Activated CD4-positive, alpha-beta T cell treated with anti-CD3 and anti-CD28 coated beads, Interleukin-2, Interleukin-6, amounts not matched to agents 100 ng/mL and 50 ng/mL, durations not matched to agents 16 hours and 8 hours (primary cell): ENCODE results near the gene ZFAND5.
A peak's percentile ranks its signal among the peaks of the same experiment; 100 is the strongest.

ENCODE experiments used
- DNase-seq: peaks from one replicate; pipeline ENCODE4 v3.0.0-alpha.2; 2020

ZFAND5 gene

DNA sequence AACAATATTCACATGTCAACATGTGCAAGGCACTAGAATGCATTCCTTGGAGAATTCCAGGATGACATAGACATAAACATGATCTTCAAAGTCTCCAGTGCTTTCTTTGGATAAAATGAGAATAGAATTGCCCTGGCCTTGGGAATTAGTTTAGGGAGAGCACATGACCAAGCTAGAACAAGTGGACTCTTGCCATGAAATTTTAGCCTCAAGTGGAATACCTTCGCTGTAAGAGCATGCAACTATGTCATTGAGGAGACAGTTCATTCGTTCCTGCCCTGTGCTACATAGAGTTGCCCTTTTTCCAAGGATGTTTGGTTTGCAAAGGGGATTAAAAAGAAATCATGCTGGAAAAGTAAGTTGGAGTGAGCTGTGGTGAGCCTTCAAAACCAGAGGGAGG, 42.7 kb downstream of the ZFAND5 start:
- DNase-seq: no peak

DNA sequence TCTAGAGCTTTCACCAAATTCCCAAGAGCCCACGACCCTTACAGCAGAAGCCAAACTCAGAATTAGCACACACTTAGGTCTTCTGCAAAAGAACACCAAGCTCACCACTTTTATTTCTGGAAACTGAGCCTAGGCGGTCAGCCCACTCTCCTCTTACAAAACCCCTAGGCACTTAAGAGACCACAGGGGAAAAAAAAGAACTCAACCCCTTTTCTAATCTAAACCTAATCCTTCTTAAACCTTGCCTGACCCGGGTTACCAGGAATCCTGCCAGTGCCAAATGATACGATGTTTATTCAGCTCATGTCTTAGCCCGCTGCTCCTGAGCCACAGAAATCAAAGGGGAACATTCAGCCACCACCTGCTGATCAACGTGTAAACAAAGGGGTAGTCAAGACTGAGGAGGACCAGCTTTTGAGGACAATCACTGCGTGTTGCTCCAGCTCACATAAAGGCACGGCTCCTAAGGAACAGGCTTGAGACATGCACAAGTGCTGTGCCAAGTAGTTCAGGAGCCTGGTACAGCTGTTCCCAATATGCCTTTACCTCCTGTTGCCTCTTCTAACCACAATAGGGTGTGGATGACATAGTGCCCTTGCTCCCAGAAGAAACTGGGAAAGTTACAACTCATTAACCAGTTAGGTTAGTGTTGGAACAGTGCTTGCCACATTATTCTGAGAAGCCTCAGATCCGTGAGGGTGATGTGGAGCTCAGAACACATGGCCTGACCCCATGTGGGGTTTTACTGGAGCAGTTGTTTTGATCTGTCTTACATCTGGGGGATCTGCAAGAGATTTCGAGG, 49.3 kb downstream of the ZFAND5 start:
- DNase-seq: no peak

DNA sequence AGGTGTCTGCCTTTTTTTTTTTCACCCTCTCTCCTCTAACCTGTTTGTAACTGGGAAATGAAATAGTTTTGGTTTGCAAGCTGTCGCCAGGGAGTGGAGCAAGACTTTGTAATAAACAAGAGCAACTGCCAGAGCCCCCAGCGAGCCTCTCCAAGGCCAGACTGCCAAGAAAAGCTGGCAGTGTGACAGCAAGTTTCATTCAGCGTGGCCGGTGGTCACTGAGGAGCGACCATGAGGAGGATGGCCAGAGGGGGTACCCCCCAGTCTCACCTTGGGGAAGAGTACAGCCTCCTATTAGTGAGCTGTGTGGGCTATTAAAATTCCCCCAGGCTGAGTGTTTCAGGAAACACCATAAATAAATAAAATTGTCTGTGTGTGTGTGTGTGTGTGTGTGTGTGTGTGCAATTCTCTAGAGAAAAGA, 49.9 kb downstream of the ZFAND5 start:
- DNase-seq: no peak

DNA sequence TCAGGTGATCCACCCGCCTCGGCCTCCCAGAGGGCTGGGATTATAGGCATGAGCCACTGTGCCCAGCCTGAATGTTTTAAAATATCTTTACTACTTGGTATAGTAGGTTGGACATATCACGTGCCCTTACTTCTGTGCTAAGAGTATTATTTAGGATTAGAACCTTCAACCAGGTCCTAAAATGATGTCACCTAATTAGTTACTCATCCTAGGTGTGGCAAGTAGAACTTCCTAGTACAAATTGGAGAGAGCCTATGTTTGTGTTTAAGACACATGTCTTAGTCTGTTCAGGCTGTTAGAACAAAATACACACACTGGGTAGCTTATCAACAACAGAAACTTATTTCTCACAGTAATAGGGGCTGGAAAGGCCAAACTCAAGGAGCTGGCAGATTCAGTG, 51.5 kb downstream of the ZFAND5 start:
- DNase-seq: no peak

DNA sequence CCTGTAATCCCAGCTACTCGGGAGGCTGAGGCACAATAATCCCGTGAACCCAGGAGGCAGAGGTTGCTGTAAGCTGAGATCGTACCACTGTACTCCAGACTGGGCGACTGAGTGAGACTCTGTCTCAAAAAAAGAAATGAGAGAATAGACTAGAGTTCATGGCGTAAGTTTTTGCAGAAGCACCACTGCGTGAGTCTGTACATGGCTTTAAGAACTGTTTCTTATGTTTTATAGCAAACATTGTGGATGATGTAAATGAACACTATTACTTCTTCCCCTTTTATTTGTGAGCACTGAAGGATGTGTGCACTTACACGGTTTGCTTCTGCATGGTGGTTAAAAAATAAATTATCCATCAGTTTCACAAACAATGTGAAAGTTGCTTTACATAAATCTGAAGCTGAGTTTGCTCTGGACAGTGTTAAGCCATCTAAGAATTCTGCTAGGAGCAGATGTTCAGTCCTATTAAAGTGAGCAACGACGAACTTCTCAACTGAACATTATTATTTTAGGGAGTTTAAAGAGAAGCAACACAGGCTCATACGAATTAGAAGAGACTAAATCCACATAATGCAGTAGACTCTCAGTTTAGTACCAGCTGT, 52.5 kb downstream of the ZFAND5 start:
- DNase-seq: no peak

DNA sequence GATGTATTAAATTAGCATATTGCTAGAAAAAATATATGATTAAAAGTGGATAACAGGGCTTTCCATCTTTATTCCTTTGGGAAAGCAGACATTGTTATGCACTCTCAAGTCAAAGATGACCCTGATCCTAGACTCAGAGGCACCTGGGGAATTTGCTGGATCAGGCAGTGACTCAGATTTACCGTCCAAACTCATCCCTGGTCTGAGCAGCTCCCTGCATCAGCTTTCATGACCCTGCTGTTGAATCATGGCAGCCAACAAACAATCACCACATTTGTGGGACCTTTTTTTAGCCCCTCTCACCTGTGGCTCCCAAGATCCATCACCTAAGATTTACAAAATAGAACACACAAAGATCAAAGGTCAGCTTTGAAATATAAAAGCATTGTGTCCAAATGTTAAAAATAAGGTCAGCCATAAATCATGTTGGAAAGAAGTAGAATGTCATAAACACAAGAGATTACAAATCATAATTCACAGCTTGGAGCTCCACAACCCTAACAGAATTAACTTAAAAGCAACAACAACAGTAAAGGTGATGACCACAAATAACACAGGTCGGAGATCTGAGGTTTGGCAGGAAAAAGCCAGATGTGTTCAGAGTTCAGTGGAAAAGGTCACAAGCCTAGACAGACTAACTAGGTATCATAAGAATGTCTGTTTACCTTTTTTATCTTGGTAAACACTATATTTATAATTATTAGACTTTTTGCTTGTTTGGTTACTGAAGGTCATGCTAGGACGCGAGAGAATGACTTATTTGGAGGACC, 55.5 kb downstream of the ZFAND5 start:
- DNase-seq: no peak

DNA sequence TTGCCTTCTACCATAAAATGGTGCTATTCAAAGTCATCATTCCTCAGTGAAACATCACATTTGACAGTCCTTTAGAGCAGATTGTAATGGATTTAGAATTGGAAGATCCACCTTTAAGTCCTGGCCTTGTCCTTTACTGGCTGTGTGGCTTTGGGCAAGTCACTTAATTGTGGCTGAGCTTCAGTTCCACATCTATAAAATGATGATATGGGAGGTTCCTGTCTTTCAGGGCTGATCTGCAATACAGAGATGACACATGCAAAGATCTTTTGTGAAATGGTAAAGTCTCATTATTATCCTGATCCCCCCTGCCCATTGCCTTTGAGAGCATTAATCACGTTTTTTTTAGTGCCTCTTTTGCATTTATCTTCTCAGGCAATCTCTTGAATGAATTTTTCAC, 58.2 kb downstream of the ZFAND5 start:
- DNase-seq: no peak

DNA sequence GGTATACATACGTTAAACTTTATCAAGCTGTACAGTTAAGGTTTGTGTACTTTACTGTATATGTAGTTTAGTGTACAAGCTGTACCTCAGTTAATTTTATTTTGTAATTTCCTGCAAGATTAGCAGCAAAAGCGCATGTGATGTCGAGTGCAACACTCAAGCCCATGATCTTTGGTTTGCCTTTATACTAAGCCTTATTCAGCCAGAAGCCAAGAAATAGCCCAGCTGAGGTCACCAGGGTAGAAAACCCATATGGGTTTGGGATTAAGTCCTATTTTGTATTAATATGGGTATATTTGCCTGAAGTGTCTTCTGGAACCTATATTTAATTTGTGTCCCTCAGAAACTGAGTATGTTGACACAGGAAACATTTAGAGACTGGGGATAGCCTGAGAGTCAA, 59.3 kb downstream of the ZFAND5 start:
- no peak for DNase-seq

DNA sequence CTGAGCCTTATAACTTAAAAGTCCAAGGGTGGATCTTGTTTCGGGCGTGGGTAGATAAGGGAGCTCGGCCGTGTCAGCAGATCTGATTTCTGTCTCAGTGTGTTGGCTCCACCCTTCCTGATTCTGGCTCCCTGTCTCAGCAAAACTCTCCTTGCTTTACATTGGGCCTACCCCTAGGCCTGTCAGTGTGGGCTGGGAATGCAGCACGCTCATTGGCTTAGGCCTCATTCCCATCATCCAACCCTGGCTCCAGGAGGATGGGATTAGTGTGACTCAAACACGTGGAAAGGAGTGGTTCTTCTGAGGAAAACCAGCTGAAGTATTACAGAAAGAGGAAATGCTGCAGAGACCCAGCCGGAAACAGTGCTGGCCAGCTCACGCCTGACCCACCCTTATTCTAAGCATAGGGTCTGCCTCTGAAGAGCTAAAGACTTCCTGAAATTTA, 59.9 kb downstream of the ZFAND5 start:
- peak; percentile 12 for DNase-seq

DNA sequence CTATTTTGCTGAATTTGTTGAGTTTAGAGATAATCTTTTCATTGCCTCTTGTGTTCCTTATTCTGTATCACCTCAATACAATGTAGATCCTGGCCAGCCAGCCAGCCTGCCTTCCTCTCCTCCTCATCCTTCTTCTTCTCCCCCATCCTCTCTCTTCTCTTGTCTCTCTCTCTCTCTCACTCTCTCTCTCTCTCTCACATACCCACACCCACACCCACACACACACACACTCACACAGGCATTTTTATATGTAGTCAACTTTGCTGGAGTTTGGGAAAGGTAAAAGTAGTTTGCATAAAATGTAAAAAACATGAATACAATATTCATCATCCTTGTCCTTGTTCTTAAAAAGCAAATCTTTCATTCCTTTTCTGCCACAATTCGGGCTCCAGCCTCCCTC, 60.5 kb downstream of the ZFAND5 start:
- no peak for DNase-seq
